HTERT RPE-1 (cell line): ENCODE measurements around the gene GLP1R.
"Not testable (repeated sequence)": the region's sequence is repeated elsewhere in the genome, so short reads cannot be mapped to it uniquely, and the experiment has no call there.

Source experiments
- in situ Hi-C: fragments of 300-500 bp; cut with MboI; formaldehyde crosslinking; loops from 4 replicates; pipeline ENCODE4 v1.14.3; 2020; ENCODE audit warnings: low sequenced_read_pairs

Gene GLP1R

GRCh38 chr6:39118921-39119320, 70.3 kb downstream of the GLP1R start:
- in situ Hi-C loops, result no loop called here

DNA sequence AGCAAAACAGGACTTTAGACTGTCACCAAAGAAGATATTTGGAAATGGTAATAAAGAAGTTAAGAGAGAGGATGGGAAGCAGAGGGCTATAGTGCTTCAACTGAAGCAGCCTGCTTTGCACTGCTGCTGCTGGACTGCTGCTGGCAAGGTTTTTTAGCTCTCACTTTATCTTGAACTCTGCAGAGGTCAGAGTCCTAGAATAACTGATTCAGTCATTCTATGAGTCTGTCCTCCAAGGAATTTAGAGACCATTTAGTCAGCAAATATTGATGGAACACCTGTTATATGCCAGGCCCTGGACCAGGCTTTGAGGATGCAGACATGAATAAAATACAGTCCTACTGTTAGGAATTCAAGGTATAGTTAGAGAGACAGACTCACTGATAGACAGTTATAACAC, 75.5 kb downstream of the GLP1R start:
- in situ Hi-C loops, result no loop called here

- in situ Hi-C loops, result no loop called here
Measured at GRCh38 chr6:39128106-39128505, 79.5 kb downstream of the GLP1R start.

- in situ Hi-C loops, result no loop called here
Measured at GRCh38 chr6:39128832-39129231, 80.3 kb downstream of the GLP1R start.

DNA sequence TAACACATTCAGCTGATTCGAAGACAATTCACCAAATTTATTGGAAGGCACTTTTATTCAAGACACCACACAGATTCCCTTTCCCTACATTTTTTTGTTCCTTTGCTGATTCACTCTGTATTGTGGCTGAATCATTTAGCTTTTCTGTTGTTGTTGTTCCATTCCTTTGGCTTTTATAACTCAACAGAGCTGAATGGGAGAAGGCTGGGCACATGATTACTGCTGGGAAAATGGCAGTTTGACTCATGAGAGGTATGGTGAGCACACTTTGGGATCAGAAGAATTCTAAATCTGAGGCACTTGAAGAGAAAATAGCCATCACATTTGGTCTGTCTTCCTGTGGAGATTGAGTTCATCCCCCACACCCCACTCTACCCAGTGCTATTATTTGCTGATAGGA, 82.1 kb downstream of the GLP1R start:
- in situ Hi-C loops, result no loop called here

DNA sequence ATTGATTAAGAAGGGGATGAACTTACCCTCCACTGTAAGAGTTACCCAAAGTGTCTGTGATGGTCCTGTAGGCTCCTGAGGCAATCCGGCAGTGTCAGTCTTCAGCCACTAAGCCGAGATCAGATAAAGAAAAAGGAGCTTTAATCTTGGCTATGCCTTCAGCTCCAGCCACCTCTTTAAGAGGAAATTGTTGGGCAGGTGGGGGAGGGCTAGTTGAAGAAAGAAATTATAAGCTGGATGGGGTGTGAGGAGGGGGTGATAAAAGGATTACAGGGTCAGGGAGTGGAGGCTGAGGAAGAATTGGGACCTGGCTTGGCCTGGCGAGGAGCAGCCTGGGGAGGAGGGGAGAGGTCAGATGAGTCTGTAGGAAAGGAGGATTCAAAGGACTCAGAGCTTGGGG, 86.2 kb downstream of the GLP1R start:
- in situ Hi-C loops, result not testable (repeated sequence)

- in situ Hi-C loops, result not testable (repeated sequence)
Measured at GRCh38 chr6:39136207-39136606, 87.6 kb downstream of the GLP1R start.

GRCh38 chr6:39137245-39137644, 88.7 kb downstream of the GLP1R start:
- in situ Hi-C loops, result no loop called here
